GM18951 (cell line): ENCODE measurements around the gene COQ9.
"Not testable (repeated sequence)": the region's sequence is repeated elsewhere in the genome, so short reads cannot be mapped to it uniquely, and the experiment has no call there.

Experiments used
- POLR2A ChIP-seq: IDR thresholded peaks from 4 replicates; pipeline ENCODE4 v1.6.1; 2011; ENCODE audit warnings: mild to moderate bottlenecking; ENCODE audit not compliant: insufficient read length, insufficient read depth; ENCODE audit errors: extremely low read depth
- in situ Hi-C: fragments of 300-500 bp; cut with MboI; formaldehyde crosslinking; loops from one replicate; pipeline ENCODE4 v1.12.0; 2022; ENCODE audit warnings: low sequenced_read_pairs, mixed read lengths, inconsistent platforms; ENCODE audit not compliant: unreplicated experiment

COQ9 gene

DNA sequence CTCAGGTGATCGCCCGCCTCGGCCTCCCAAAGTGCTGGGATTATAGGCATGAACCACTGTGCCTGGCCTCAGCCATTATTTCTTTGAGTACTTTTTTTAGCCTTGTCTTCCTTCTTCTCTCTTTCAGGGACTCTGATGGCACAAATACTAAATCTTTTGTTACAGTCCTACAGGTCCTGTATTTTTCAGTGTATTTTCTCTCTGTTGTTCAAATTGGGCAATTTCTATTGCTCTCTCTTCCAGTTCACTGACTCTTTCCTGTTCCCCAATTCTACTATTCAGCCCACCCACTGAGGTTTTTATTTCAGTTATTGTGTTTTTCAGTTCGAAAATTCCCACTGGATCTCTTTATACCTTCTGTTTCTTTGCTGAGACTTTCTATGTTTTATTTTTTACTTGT lies 46.5 kb downstream of the COQ9 start:
- TF ChIP-seq POLR2A: no peak
- in situ Hi-C loops: no loop called here

DNA sequence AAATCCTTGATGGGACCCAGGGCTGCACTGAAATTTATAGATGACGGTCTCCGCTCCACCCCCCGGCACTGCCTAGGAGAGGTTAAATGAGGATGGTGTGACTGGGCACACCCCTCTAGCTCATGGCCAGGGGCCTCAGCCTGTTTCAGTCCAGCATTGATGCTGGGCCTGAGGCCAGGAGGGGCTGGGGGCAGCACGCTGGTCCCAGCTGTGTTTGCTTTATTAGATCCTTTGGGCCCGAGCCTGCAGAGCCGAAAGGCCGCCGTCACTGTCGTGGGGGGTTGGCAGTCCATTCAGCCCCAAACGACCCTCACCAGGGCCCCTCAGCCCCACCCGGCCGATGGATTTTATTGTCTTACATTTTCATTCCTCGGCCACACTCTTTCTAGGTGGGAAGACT lies 49.8 kb downstream of the COQ9 start:
- in situ Hi-C loops: no loop called here
- TF ChIP-seq POLR2A: no peak

DNA sequence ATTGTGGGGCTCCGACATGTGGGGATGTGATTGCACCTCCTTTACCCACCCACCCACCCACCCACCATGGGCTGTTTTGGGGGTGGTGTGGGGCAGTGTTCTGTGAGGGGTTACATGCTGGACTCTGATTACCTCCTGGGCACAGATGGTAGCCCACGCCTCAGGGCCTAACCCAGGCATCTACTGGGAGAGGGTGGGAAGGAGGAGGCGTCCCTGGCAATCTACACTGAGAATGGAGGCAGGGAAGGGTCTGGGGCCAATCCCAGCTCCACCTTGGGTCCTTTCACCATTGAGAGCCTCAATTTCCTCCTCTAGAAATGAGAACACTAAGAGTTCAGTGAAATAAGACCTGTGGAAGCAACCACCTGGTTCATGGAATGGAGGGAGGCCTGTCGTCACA lies 50.8 kb downstream of the COQ9 start:
- in situ Hi-C loops: no loop called here
- no peak for TF ChIP-seq POLR2A

DNA sequence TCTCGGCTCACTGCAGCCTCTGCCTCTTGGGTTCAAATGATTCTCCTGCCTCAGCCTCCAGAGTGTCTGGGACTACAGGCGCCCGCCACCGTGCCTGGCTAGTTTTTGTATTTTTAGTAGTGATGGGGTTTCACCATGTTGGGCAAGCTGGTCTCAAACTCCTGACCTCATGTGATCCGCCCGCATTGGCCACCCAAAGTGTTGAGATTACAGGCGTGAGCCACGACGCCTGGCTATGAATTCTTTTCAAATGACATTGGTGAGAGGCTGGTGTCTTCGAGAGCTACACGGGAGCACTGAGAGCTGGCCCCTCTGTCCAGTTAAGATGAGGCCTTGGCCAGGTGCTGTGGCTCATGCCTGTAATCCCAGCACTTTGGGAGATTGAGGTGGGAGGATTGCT lies 52.7 kb downstream of the COQ9 start:
- in situ Hi-C loops: not testable (repeated sequence)

DNA sequence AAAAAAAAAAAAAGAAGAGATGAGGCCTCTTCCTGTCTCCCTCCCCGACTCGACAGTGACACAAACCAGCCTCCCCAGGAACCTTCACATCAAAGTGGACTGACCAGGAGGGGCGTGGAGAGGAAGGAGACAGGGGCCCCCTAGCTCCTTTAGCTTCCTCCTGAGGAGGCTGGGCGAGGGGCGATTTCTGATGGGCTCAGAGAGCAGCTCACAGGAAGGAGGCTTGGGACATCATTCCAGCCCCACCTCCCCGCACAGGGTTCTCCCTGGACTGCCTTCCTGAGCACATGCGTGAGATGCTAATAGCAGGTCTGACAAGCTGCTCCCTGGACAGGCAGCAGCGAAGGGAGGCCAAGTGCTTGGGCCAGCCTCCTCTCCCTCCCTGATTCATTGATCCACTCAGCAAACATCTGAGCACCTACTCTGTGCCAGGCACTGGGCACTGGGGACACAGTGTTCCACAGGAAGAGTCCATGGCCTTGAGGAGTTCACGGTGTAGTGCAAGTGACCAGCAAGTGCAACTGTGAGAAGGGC lies 53.4 kb downstream of the COQ9 start:
- no peak for TF ChIP-seq POLR2A
- in situ Hi-C loops: no loop called here

DNA sequence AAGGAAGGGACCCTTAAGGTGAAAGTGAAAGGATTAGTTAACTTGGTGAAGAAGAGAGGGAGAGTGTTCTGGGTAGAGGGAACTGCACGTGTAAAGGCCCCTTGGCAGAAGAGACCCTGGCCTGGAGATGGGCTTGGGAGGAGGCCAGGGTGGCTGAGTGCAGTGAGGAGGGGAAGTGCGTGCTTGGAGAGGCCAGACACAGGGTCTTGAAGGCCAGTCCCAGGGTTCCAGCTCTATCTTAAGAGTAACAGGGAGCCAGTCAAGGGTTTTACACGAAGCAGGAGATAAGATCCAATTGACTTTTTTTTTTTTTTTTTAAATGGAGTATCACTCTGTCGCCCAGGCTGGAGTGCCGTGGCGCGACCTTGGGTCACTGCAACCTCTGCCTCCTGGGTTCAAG lies 54.2 kb downstream of the COQ9 start:
- in situ Hi-C loops: no loop called here

DNA sequence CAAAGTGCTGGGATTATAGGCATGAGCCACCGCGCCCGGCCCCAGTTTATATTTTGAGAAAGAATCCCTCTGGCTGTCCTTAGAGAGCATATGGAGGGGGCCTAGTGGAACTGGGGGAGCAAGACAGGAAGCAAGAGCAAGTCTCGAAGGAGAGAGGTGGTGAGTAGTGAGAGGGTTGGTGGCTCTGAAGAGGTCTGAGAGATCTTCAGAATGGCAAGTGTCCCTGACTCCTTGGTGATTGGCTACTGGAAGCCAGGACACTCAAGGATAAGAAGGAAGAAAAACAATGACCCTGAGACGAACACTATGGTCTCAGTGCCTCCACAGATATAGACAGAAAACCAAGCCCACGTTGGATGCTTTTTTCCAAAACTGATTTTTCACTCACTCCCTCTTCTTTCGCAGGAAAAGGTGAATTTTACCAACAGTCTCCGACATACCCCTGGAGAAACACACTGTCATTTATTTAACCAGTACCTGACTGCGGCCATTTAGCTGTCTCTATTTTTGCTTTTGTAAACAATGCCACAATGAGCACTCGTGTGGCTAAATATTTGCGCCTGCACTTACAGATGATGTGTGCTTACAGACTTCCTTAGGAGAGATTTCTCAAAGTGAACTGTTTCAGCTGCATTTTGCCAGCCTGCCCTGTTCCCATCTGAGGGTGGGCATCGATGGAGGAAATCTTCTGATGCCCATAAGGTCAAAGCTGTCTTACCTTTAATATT lies 54.9 kb downstream of the COQ9 start:
- in situ Hi-C loops: no loop called here
- no peak for TF ChIP-seq POLR2A

More for the DNA sequence above, 54.2 kb downstream of the COQ9 start:
- no peak for TF ChIP-seq POLR2A

DNA sequence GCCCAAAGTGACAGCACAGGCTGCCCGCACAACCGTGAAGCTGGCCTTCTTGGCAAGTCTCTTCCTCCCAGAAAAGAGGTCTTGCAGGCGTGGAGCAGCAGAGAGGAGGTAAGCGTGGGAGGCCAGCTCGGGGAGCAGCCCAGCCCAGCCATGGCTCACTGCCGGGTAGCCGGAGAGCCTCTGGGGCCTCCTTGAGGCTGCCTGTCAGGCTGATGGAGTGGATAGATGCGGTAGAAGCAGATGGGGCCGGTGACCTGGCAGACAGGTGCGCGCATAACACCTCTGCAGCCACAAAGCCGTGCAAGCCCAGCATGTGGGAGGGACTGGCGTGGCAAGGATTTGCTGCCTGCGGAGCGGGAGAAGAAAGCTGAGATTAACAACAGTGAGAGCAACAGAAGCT lies 56.1 kb downstream of the COQ9 start:
- in situ Hi-C loops: no loop called here
- no peak for TF ChIP-seq POLR2A

DNA sequence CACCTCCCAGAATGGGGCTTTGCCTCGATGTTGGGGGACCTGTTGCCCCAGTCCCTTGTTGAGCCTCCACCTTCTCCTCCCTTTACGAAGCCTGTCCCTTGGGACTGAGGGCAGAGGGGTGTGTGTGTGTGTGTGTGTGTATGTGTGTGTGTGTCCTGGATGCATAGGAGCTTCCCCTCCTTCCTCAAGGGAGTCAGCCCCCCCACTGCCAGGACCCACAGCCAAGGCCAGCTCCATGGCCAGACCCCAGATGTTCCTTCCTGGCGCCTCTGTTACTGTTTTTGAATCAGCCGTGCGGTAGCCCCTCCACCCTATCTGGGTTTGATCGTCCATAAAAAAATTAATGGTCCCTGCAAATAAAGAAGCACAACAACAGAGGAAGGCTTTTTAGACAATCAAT lies 56.7 kb downstream of the COQ9 start:
- in situ Hi-C loops: no loop called here
- no peak for TF ChIP-seq POLR2A

DNA sequence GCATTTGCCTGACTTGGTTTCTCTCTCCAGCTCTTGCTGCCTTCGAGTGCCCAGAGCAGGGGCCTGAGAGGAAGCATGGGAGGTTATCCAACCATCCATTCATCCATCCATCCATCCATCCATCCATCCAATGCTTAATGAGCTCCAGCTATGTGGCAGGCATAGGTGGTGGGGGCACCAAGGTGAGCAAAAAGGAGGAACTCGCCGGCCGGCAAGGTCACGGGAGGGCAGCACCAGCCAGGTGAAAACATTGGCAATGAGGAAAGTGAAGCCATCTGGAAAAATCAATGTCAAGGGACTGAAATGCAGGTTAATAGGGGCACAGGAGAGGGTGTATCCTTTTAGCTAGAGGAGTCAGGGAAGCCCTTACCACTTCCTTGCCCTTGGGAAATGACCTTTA lies 57.2 kb downstream of the COQ9 start:
- no peak for TF ChIP-seq POLR2A
- in situ Hi-C loops: no loop called here

DNA sequence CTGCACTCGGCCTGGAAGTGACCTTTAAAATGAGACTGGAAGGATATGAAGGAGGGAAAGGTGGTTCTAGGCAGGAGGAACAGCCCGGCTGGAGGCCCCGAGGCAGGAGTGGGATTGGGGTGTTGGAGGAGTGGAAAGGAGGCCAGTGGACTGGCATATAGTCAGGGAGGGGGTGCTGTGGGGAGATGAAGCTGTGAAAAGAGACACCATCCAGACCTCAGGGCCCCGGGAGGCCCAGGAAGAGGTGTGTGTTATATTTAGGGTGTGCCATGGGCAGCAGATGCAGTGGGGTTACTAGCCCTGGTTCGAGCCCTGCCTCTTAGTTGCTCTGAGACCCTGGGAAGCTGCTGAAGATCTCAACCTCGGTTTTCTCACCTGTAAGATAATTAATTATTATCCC lies 57.9 kb downstream of the COQ9 start:
- TF ChIP-seq POLR2A: no peak
- in situ Hi-C loops: no loop called here

DNA sequence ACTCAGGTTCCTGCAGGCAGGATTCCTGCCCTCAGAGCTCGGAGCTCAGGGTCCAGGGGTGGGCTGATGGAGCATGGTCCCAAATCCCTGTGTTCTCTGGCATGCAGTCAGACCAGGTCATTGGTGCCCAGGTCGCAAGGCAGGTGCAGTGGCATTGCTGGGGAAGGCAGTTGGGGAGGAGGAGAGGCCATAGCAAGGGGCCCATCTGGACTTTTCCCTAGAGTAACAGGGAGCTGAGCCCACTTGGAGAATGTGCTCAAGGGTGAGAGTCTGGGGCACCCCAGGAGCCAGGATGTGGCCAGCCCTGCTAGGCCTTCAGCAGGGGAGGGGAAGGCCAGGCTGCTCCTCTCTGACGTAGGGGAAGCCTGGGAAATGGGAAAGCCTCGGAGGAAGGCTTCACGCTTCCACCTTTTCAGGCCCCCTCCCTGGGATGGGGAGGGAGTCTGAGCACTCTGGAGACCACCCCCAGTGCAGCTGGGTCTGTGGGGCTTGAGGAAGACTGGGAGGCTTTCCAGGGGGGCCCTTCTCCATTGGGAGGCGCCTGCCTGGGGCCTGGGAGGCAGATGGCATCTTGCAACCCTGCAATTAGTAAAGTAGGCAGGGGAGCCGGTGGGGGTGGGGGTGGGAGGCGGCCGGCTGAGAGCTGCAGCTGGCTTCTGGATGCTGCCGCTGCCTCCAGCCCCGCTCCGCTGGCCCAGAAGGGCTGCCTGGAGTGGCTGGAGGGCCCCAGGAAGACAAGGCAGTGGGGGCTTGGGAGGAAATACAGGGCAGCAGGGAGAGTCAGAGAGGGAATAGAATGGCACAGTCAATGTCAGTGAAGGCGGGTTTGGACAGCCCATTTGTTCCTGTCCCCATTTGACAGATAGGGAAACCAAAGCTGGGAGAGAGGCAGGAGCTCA lies 60.1 kb downstream of the COQ9 start:
- in situ Hi-C loops: no loop called here

DNA sequence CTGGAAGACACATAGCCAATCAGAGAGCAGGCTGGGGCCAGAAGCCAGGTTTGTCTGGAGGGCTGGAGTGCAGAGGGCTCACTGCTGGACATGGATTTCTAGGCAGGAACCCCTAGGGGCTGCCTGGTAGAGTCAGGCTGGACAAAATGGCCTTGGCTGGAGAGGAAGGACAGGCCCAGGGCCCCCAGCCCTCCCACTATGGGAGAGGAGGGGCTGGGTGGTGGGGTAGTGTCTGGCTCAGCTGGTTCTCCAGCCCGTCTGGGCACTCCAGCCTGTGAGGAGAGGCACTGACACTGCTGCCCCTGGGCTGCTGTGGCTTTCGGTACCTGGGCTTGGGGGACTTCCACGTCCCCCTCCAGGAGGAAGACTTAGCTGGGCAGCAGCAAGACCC lies 60.8 kb downstream of the COQ9 start:
- in situ Hi-C loops: no loop called here
- no peak for TF ChIP-seq POLR2A

More for the DNA sequence above, 60.1 kb downstream of the COQ9 start:
- no peak for TF ChIP-seq POLR2A

DNA sequence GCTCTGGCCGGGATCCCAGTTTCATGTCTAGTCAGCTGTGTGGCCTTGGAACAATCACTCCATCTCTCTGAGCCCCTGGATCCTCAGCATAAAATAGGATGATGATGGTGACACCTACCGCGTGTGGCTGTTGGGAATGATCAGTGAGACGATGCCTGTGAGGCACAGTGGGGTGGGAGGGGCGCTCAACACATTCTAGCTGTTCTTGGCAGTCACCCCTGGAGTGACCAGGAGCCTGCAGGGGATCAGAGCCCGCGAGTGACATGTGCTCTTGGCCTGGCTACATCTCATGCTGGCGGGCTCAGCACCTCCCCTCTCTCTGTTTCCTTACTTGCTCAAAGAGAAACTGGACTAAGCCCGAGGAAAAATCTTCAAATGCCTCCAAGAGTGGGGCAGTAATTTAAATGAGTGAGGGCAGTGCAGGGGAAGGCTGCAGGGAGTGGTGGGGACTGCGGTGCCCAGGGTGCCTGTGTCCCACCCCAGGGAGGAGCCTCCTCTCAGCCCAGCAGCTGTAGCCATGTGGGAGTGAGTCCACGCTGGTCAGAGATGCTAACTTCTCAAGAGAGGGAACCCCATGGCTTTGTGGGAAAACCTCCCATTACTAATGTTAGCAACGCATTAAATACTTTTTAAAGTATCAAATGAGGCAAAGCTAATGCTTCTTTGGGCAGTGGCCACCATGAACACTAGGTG lies 62.1 kb downstream of the COQ9 start:
- no peak for TF ChIP-seq POLR2A
- in situ Hi-C loops: no loop called here
